Measurements from ENCODE around the gene CRYL1.
A peak's percentile ranks its signal among the peaks of the same experiment; 100 is the strongest.
"Not testable (repeated sequence)": the region's sequence is repeated elsewhere in the genome, so short reads cannot be mapped to it uniquely, and the experiment has no call there.

Gene CRYL1

GRCh38 chr13:20438801-20439200, 86.9 kb downstream of the CRYL1 start:
- Histone ChIP-seq H3K18ac (ENCODE audit: low read length) (no peak overlapping the region), H2AK5ac (ENCODE audit: low read depth, low read length) (no peak overlapping the region), H3K27ac (replicated peaks; ENCODE audit: low read length) (no peak overlapping the region), H3K79me1 (ENCODE audit: low read depth, low read length) (no peaks in the 10 kb centered on the region), H3K4me3 (ENCODE audit: low read length in 2 of 2) (no peak overlapping the region), H3K4me2 (ENCODE audit: insufficient read depth, low read length, poor library complexity, severe bottlenecking) (no peak overlapping the region), H3K4ac (ENCODE audit: low read length) (no peak overlapping the region), H3K14ac (ENCODE audit: low read length) (no peak overlapping the region), H4K91ac (ENCODE audit: low read depth, low read length, poor library complexity) (no peak overlapping the region), H3K36me3 (replicated peaks in 1 of 2; ENCODE audit: control insufficient read depth in 2 of 2, insufficient read depth in 2 of 2, low read length in 2 of 2) (no peaks in the 10 kb centered on the region), H4K8ac (ENCODE audit: low read depth, low read length) (no peak overlapping the region), H2BK5ac (ENCODE audit: low read length) (no peak overlapping the region), H3K27me3 (ENCODE audit: control insufficient read depth in 3 of 3, insufficient read depth in 3 of 3, low read depth in 1 of 3, low read length in 3 of 3) (no peaks in the 10 kb centered on the region), H2AFZ (ENCODE audit: low read length) (no peak overlapping the region), H2BK120ac (ENCODE audit: low read depth, low read length) (no peak overlapping the region), H3K4me1 (ENCODE audit: control insufficient read depth in 2 of 2, insufficient read depth in 1 of 2, low read depth in 1 of 2, low read length in 2 of 2) (peaks cover 0 to 2% of the 10 kb centered on the region in 2 donors), H2BK12ac (ENCODE audit: low read length) (no peak overlapping the region), H3K9me3 (replicated peaks in 1 of 2; ENCODE audit: control insufficient read depth in 2 of 2, insufficient read depth in 1 of 2, low read depth in 1 of 2, low read length in 2 of 2) (no peaks in the 10 kb centered on the region), H3K23ac (ENCODE audit: low read depth, low read length, poor library complexity) (no peak overlapping the region), H2BK15ac (ENCODE audit: low read length) (no peak overlapping the region), H3K9ac (ENCODE audit: low read depth, low read length, poor library complexity) (no peak overlapping the region)
- no peak for DNase-seq (ENCODE audit: low spot score)
- no CpG with 5 or more reads among the region's 6 CpGs for WGBS, 2 donors (ENCODE audit: extremely low coverage in 2 of 2, insufficient read length in 2 of 2, insufficient replicate concordance in 1 of 2)

GRCh38 chr13:20436505-20436904, 89.2 kb downstream of the CRYL1 start:
- no peak overlapping the region for H4K91ac ChIP-seq (ENCODE audit: low read depth, low read length, poor library complexity)
- WGBS, 2 donors (ENCODE audit: extremely low coverage in 2 of 2, insufficient read length in 2 of 2, insufficient replicate concordance in 1 of 2): no CpG with 5 or more reads among the region's 10 CpGs
- no peak overlapping the region for H3K23ac ChIP-seq (ENCODE audit: low read depth, low read length, poor library complexity)

GRCh38 chr13:20435616-20436368, 89.9 kb downstream of the CRYL1 start:
- DNase-seq (ENCODE audit: low spot score): no peak
- no peaks in the 10 kb centered on the region for H3K79me1 ChIP-seq (ENCODE audit: low read depth, low read length)
- H3K4me1 ChIP-seq (ENCODE audit: control insufficient read depth in 2 of 2, insufficient read depth in 1 of 2, low read depth in 1 of 2, low read length in 2 of 2): no peaks in the 10 kb centered on the region
- H3K23ac ChIP-seq (ENCODE audit: low read depth, low read length, poor library complexity): no peak overlapping the region
- no peak overlapping the region for H3K4me3 ChIP-seq (ENCODE audit: low read length in 2 of 2)
- peak overlapping the region; percentile 39 for H3K4ac ChIP-seq (ENCODE audit: low read length)
- peak overlapping the region; percentile 65 for H2AK5ac ChIP-seq (ENCODE audit: low read depth, low read length)
- no CpG with 5 or more reads among the region's 57 CpGs for WGBS, 2 donors (ENCODE audit: extremely low coverage in 2 of 2, insufficient read length in 2 of 2, insufficient replicate concordance in 1 of 2)
- peak overlapping the region; percentile 31 for H2BK15ac ChIP-seq (ENCODE audit: low read length)
- no peak overlapping the region for H3K9ac ChIP-seq (ENCODE audit: low read depth, low read length, poor library complexity)
- H3K27ac ChIP-seq (replicated peaks; ENCODE audit: low read length): no peak overlapping the region
- H3K14ac ChIP-seq (ENCODE audit: low read length): no peak overlapping the region
- no peaks in the 10 kb centered on the region for H3K36me3 ChIP-seq (replicated peaks in 1 of 2; ENCODE audit: control insufficient read depth in 2 of 2, insufficient read depth in 2 of 2, low read length in 2 of 2)
- H2BK120ac ChIP-seq (ENCODE audit: low read depth, low read length): no peak overlapping the region
- H3K27me3 ChIP-seq (ENCODE audit: control insufficient read depth in 3 of 3, insufficient read depth in 3 of 3, low read depth in 1 of 3, low read length in 3 of 3): no peaks in the 10 kb centered on the region
- H2BK12ac ChIP-seq (ENCODE audit: low read length): no peak overlapping the region
- H2AFZ ChIP-seq (ENCODE audit: low read length): no peak overlapping the region
- H4K91ac ChIP-seq (ENCODE audit: low read depth, low read length, poor library complexity): no peak overlapping the region
- H4K8ac ChIP-seq (ENCODE audit: low read depth, low read length): no peak overlapping the region
- no peaks in the 10 kb centered on the region for H3K9me3 ChIP-seq (replicated peaks in 1 of 2; ENCODE audit: control insufficient read depth in 2 of 2, insufficient read depth in 1 of 2, low read depth in 1 of 2, low read length in 2 of 2)
- no peak overlapping the region for H2BK5ac ChIP-seq (ENCODE audit: low read length)
- H3K18ac ChIP-seq (ENCODE audit: low read length): peak overlapping the region; percentile 74
- no peak overlapping the region for H3K4me2 ChIP-seq (ENCODE audit: insufficient read depth, low read length, poor library complexity, severe bottlenecking)

More at GRCh38 chr13:20436505-20436904, 89.2 kb downstream of the CRYL1 start:
- Histone ChIP-seq H3K79me1 (ENCODE audit: low read depth, low read length) (no peaks in the 10 kb centered on the region), H3K18ac (ENCODE audit: low read length) (peak overlapping the region; percentile 74), H4K8ac (ENCODE audit: low read depth, low read length) (no peak overlapping the region), H3K9ac (ENCODE audit: low read depth, low read length, poor library complexity) (no peak overlapping the region), H3K36me3 (replicated peaks in 1 of 2; ENCODE audit: control insufficient read depth in 2 of 2, insufficient read depth in 2 of 2, low read length in 2 of 2) (no peaks in the 10 kb centered on the region), H3K27ac (replicated peaks; ENCODE audit: low read length) (no peak overlapping the region), H3K9me3 (replicated peaks in 1 of 2; ENCODE audit: control insufficient read depth in 2 of 2, insufficient read depth in 1 of 2, low read depth in 1 of 2, low read length in 2 of 2) (no peaks in the 10 kb centered on the region), H2BK5ac (ENCODE audit: low read length) (no peak overlapping the region), H3K4me1 (ENCODE audit: control insufficient read depth in 2 of 2, insufficient read depth in 1 of 2, low read depth in 1 of 2, low read length in 2 of 2) (no peaks in the 10 kb centered on the region), H2AFZ (ENCODE audit: low read length) (no peak overlapping the region), H3K14ac (ENCODE audit: low read length) (no peak overlapping the region), H3K4me3 (ENCODE audit: low read length in 2 of 2) (no peak overlapping the region), H2AK5ac (ENCODE audit: low read depth, low read length) (peak overlapping the region; percentile 65), H3K4ac (ENCODE audit: low read length) (no peak overlapping the region), H2BK12ac (ENCODE audit: low read length) (no peak overlapping the region), H2BK120ac (ENCODE audit: low read depth, low read length) (no peak overlapping the region), H3K4me2 (ENCODE audit: insufficient read depth, low read length, poor library complexity, severe bottlenecking) (no peak overlapping the region), H2BK15ac (ENCODE audit: low read length) (peak overlapping the region; percentile 31), H3K27me3 (ENCODE audit: control insufficient read depth in 3 of 3, insufficient read depth in 3 of 3, low read depth in 1 of 3, low read length in 3 of 3) (no peaks in the 10 kb centered on the region)
- no peak for DNase-seq (ENCODE audit: low spot score)

- not testable (repeated sequence) for H3K9ac ChIP-seq (ENCODE audit: low read depth, low read length, poor library complexity); H2AK5ac ChIP-seq (ENCODE audit: low read depth, low read length); DNase-seq (ENCODE audit: low spot score); H4K91ac ChIP-seq (ENCODE audit: low read depth, low read length, poor library complexity); H3K14ac ChIP-seq (ENCODE audit: low read length); H2BK12ac ChIP-seq (ENCODE audit: low read length); H3K79me1 ChIP-seq (ENCODE audit: low read depth, low read length); H3K23ac ChIP-seq (ENCODE audit: low read depth, low read length, poor library complexity); H3K27me3 ChIP-seq (ENCODE audit: control insufficient read depth in 3 of 3, insufficient read depth in 3 of 3, low read depth in 1 of 3, low read length in 3 of 3); H2BK15ac ChIP-seq (ENCODE audit: low read length); H3K27ac ChIP-seq (replicated peaks; ENCODE audit: low read length); H4K8ac ChIP-seq (ENCODE audit: low read depth, low read length); H2AFZ ChIP-seq (ENCODE audit: low read length); H3K4me3 ChIP-seq (ENCODE audit: low read length in 2 of 2); H3K4me1 ChIP-seq (ENCODE audit: control insufficient read depth in 2 of 2, insufficient read depth in 1 of 2, low read depth in 1 of 2, low read length in 2 of 2); H2BK5ac ChIP-seq (ENCODE audit: low read length); H3K36me3 ChIP-seq (replicated peaks in 1 of 2; ENCODE audit: control insufficient read depth in 2 of 2, insufficient read depth in 2 of 2, low read length in 2 of 2); H3K4me2 ChIP-seq (ENCODE audit: insufficient read depth, low read length, poor library complexity, severe bottlenecking); H2BK120ac ChIP-seq (ENCODE audit: low read depth, low read length); H3K18ac ChIP-seq (ENCODE audit: low read length); H3K9me3 ChIP-seq (replicated peaks in 1 of 2; ENCODE audit: control insufficient read depth in 2 of 2, insufficient read depth in 1 of 2, low read depth in 1 of 2, low read length in 2 of 2); H3K4ac ChIP-seq (ENCODE audit: low read length)
- no CpG with 5 or more reads among the region's 9 CpGs for WGBS, 2 donors (ENCODE audit: extremely low coverage in 2 of 2, insufficient read length in 2 of 2, insufficient replicate concordance in 1 of 2)
These were observed 91.4 kb downstream of the CRYL1 start for GRCh38 chr13:20434210-20434609.

All from neuronal stem cell (in vitro differentiated cells).